ENCODE results near the gene ITGA2.
"Not testable (repeated sequence)": the region's sequence is repeated elsewhere in the genome, so short reads cannot be mapped to it uniquely, and the experiment has no call there.

The ITGA2 gene

GRCh38 chr5:53099546-53099945 is 110.4 kb downstream of the ITGA2 start:
- no peak for DNase-seq (ENCODE audit: low read depth in 2 of 2)

DNA sequence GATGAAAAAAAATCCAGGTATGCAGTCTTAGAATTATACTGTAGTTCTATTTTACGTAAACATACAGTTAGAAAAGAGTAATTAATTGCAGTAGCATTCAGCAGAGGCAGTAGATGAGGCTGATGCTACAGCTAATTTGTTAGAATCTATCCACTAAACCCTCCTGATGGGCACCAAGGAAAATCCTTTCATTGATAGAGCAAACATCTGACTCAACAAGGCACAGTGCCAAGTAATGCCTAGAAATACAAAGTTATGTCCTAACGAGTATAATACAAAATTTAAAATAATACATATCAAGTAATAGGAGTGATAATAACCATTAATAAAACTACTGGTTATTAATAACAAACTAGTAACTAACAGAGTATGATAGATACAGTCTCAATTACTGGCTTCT is 111.5 kb downstream of the ITGA2 start:
- DNase-seq (ENCODE audit: low read depth in 2 of 2) = no peak

GRCh38 chr5:53105611-53106300 is 116.6 kb downstream of the ITGA2 start:
- no peak for DNase-seq (ENCODE audit: low read depth in 2 of 2)

GRCh38 chr5:53109056-53109442 is 119.9 kb downstream of the ITGA2 start:
- no peak for DNase-seq (ENCODE audit: low read depth in 2 of 2)

GRCh38 chr5:53109443-53110127 is 120.4 kb downstream of the ITGA2 start, which contains the start of gene MOCS2:
TSS of gene MOCS2 (minus strand) at chr5:53109757. CDS start at chr5:53107174, 2,583 bp downstream.
- DNase-seq (ENCODE audit: low read depth in 2 of 2) = peak; percentile 86 to 87

GRCh38 chr5:53110156-53110555 is 121.0 kb downstream of the ITGA2 start:
- no peak for DNase-seq (ENCODE audit: low read depth in 2 of 2)

DNA sequence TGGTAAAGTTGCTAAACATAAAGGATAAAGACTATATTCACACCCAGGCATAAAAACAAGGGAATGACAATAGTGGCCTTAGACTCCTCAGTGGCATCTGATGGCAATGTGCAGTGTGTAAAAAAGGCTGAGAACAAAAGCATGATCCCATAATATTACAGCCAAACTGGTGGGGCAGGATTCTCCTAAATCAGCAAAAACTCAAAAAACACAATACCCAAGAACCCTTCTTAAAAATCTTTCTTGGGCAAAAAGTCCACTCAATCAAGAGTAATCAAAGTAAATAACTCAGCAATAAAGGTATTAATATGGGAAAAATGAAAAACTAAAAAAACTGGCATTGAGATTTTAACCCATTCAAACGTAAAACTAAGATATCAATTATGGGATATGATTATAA is 122.0 kb downstream of the ITGA2 start:
- no peak for DNase-seq (ENCODE audit: low read depth in 2 of 2)

DNA sequence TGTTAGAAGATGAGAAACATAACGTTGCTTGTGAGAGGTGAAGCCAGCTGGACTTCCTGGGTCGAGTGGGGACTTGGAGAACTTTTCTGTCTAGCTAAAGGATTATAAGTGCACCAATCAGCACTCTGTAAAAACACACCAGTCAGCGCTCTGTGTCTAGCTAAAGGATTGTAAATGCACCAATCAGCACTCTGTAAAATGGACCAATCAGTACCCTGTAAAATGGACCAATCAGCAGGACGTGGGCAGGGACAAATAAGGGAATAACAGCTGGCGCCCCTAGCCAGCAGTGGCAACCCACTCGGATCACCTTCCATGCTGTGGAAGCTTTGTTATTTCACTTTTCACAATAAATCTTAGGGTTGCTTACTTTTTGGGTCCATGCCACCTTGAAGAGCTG is 123.2 kb downstream of the ITGA2 start:
- not testable (repeated sequence) for DNase-seq (ENCODE audit: low read depth in 2 of 2)

DNA sequence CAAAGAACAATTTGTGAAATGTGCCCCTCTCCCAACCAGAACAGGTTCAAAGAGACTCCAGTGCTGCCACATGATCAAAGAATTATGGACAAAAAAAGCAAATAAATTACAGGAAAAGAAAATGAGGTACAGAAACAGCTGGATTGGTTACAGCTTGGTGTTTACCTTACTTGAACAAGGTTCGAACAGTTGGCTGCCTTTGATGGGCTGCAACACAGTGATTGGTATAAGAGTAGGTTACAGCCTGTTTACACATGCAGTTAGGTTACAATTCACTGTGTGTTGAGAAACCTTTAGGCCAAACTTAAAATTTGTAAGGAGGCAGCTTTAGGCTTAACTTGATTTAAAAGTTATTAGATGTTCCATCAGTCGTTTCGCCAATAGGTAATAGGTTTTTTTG is 123.8 kb downstream of the ITGA2 start:
- no peak for DNase-seq (ENCODE audit: low read depth in 2 of 2)

- DNase-seq (ENCODE audit: low read depth in 2 of 2) = no peak
Measured at GRCh38 chr5:53113947-53114346, 124.8 kb downstream of the ITGA2 start.

- DNase-seq (ENCODE audit: low read depth in 2 of 2) = no peak
Measured at GRCh38 chr5:53114988-53115387, 125.8 kb downstream of the ITGA2 start.

DNA sequence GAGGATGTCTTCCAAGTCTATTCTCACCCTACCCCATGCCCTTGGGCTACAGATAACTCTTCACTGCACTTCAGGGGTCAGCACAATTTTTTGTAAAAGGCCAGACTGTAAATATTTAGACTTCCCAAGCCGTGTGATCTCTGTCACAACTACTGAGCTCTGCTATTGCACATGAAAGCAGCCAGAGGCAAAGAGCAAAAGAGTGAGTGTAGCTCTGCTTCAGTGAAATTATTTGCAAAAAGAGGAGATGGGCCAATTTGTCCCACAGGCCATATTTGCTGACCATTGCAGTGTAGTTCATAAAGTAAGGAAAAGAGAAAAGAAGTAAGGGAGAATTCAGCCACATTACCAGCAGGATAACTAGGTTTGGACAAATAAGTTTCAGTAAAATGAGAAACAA is 127.4 kb downstream of the ITGA2 start:
- no peak for DNase-seq (ENCODE audit: low read depth in 2 of 2)

DNA sequence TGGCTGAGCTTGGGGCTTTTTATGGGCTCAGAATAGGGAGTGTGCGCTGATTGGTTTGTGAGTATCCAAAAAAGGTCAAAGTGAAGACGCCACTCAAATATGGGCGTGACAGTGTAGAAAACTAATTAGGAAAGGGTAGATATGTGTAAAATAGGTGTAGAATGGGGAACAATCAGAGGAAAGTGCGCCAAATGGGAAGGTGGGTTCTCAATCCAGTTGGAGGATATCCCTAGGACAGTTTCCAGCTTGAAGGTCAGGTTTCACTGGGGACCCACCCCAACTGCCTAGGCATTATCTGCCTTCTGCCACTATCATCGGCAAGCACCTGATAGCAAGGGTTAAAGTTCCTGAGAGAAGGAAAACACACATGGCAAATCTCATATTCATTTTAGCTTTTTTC is 129.7 kb downstream of the ITGA2 start:
- no peak for DNase-seq (ENCODE audit: low read depth in 2 of 2)

- no peak for DNase-seq (ENCODE audit: low read depth in 2 of 2)
Measured at GRCh38 chr5:53120165-53120564, 131.0 kb downstream of the ITGA2 start.

DNA sequence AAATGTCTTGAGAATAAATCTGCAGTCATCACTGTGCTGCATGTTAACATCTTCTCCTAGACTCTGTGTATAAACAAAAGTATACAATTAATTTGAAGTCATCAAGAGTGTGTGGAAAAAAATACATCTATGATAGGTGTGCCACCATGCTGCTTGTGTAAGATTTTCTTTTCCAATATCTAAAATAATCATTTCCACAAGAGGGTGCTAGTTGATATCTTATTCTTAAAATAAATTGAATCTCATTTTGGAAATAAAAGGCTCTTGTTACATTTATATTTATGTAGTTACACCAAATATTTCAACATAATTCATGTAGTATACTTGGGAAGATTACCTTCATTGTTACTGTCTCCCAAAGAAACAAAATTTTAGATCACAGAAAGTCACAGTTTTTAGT is 134.6 kb downstream of the ITGA2 start:
- no peak for DNase-seq (ENCODE audit: low read depth in 2 of 2)

DNA sequence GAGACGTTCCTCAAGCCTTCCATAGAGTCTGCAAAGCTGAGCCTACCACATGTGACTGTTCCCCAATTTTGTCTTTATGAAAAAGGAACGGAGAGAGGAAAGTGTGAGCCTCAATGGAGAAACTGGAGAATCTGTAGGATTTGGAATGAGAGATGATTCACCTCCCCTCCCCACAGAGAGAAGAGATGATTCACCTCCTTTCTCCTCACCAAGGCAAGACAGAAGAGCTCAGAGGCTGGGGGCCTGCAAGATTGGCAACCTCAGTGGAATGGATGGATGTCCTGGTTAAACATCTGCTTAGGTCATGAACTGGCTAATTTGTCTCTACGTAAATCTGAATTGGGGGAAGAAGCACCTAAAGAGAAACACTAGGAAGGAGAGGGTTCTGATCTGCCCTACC is 137.4 kb downstream of the ITGA2 start:
- DNase-seq (ENCODE audit: low read depth in 2 of 2) = no peak

DNA sequence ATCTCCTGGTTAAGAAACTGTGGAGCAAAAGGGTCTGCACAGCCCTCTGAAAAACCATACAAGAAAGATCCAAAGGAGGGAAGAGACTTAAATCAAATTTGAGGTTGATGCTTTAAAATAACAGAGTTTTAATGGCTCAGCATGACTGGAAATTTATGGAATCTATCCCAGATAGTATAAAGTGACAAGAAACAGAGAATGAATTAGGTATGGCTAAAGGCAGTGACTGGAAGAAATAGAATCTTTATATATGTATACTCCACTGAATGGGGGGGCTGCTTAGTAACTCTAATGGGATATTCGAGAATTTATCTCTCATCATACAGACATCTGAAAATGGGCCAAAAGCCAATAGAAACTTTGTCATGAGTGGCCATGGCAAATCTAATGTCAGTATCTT is 138.0 kb downstream of the ITGA2 start:
- DNase-seq (ENCODE audit: low read depth in 2 of 2) = no peak

DNA sequence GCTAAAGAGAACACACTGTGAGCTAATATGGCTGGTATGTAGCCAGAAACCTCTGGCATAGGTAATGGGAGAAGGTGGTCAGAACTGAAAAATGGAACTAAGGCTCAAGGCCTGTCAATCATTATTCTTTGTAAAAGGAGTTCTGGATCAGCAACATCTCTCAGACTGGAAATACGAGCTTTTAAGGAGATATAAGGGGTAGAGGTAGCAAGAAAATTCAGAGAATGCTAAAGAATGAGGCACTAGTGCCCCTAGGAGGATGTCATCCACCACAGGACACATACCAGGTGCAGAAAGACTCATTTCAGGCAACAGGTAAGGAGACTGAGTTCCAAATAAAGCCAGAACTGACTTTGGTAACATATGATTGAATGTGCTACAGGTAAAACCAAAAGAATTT is 139.3 kb downstream of the ITGA2 start:
- DNase-seq (ENCODE audit: low read depth in 2 of 2) = no peak

DNA sequence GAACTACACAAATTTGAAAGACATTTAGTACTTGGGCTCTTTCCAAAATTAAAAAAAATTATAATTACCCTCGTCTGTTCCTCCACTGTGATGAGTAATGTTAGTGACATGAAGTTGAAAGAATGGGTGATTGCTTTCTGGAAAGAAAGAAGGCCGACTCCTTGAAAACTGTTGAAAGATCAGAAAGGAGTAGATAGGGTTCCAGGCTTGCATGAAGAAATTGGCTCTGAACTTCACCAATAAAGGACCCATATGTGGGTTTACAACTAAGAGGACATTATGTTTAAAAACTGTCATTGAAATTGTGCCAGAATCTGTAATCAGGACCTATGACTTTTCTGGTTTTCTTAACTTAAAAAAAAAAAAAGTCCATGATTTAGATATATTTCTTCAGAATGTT is 141.1 kb downstream of the ITGA2 start:
- DNase-seq (ENCODE audit: low read depth in 2 of 2) = no peak

GRCh38 chr5:53133020-53133419 is 143.9 kb downstream of the ITGA2 start:
- DNase-seq (ENCODE audit: low read depth in 2 of 2) = no peak

All from stimulated activated CD8-positive, alpha-beta memory T cell treated with anti-CD3 and anti-CD28 coated beads, Interleukin-15, amount 100 ng/mL, for 48 hours (primary cell).